ENCODE measurements around the gene GPR139.

GPR139 gene

GRCh38 chr16:20075243-20075642 is 1.6 kb upstream of the GPR139 start:
- TF ChIP-seq MAX (IDR thresholded peaks at IDR 0.05) = no peak
- no peak for TF ChIP-seq CEBPB (IDR thresholded peaks at IDR 0.05)
- no peak for TF ChIP-seq EGR1 (IDR thresholded peaks at IDR 0.05)
- no peak for TF ChIP-seq FOXM1 (IDR thresholded peaks at IDR 0.05; ENCODE audit: borderline replicate concordance, low read depth)
- TF ChIP-seq ZBTB7A (IDR thresholded peaks at IDR 0.05; ENCODE audit: low read depth) = no peak
- no peak for TF ChIP-seq NFIC (IDR thresholded peaks at IDR 0.05)
- TF ChIP-seq REST (IDR thresholded peaks at IDR 0.05; ENCODE audit: low read depth) = no peak
- TF ChIP-seq CREB1 (IDR thresholded peaks at IDR 0.05; ENCODE audit: low read depth) = no peak
- no peak for TF ChIP-seq YY1 (IDR thresholded peaks at IDR 0.05; ENCODE audit: low read depth)
- TF ChIP-seq EP300 (IDR thresholded peaks at IDR 0.05; ENCODE audit: borderline replicate concordance) = no peak
- TF ChIP-seq TEAD4 (IDR thresholded peaks at IDR 0.05) = no peak

- TF ChIP-seq EP300 (IDR thresholded peaks at IDR 0.05; ENCODE audit: borderline replicate concordance) = no peak
- TF ChIP-seq YY1 (IDR thresholded peaks at IDR 0.05; ENCODE audit: low read depth) = no peak
- no peak for TF ChIP-seq USF1 (IDR thresholded peaks at IDR 0.05)
- no peak for TF ChIP-seq MAX (IDR thresholded peaks at IDR 0.05)
- TF ChIP-seq NFIC (IDR thresholded peaks at IDR 0.05) = no peak
- TF ChIP-seq FOXM1 (IDR thresholded peaks at IDR 0.05; ENCODE audit: borderline replicate concordance, low read depth) = no peak
- TF ChIP-seq CREB1 (IDR thresholded peaks at IDR 0.05; ENCODE audit: low read depth) = no peak
- TF ChIP-seq EGR1 (IDR thresholded peaks at IDR 0.05) = no peak
- TF ChIP-seq TEAD4 (IDR thresholded peaks at IDR 0.05) = no peak
- no peak for TF ChIP-seq RAD21 (IDR thresholded peaks at IDR 0.05; ENCODE audit: low read depth)
Observed at GRCh38 chr16:20074099-20074991, 655 bp upstream of the GPR139 start.

GRCh38 chr16:20072874-20073202 is 852 bp downstream of the GPR139 start:
- TF ChIP-seq CREB1 (IDR thresholded peaks at IDR 0.05; ENCODE audit: low read depth) (no peak), EGR1 (IDR thresholded peaks at IDR 0.05) (no peak), CEBPB (IDR thresholded peaks at IDR 0.05) (no peak), TCF12 (IDR thresholded peaks at IDR 0.05; ENCODE audit: low read depth) (no peak), NFIC (IDR thresholded peaks at IDR 0.05) (no peak)

GRCh38 chr16:20072146-20072873 is 1.4 kb downstream of the GPR139 start:
- TF ChIP-seq CEBPB (IDR thresholded peaks at IDR 0.05) = no peak
- no peak for TF ChIP-seq TEAD4 (IDR thresholded peaks at IDR 0.05)
- no peak for TF ChIP-seq EP300 (IDR thresholded peaks at IDR 0.05; ENCODE audit: borderline replicate concordance)
- TF ChIP-seq MAX (IDR thresholded peaks at IDR 0.05) = no peak
- TF ChIP-seq CREB1 (IDR thresholded peaks at IDR 0.05; ENCODE audit: low read depth) = no peak
- no peak for TF ChIP-seq EGR1 (IDR thresholded peaks at IDR 0.05)
- no peak for TF ChIP-seq REST (IDR thresholded peaks at IDR 0.05; ENCODE audit: low read depth)
- no peak for TF ChIP-seq USF1 (IDR thresholded peaks at IDR 0.05)
- TF ChIP-seq NFIC (IDR thresholded peaks at IDR 0.05) = no peak
- TF ChIP-seq FOXM1 (IDR thresholded peaks at IDR 0.05; ENCODE audit: borderline replicate concordance, low read depth) = no peak
- TF ChIP-seq TAF1 (IDR thresholded peaks at IDR 0.05; ENCODE audit: low read depth) = no peak
- no peak for TF ChIP-seq RAD21 (IDR thresholded peaks at IDR 0.05; ENCODE audit: low read depth)

GRCh38 chr16:20064931-20065330 is 8.8 kb downstream of the GPR139 start:
- TF ChIP-seq YY1 (IDR thresholded peaks at IDR 0.05; ENCODE audit: low read depth) = no peak
- no peak for TF ChIP-seq USF1 (IDR thresholded peaks at IDR 0.05)
- no peak for TF ChIP-seq CREB1 (IDR thresholded peaks at IDR 0.05; ENCODE audit: low read depth)
- no peak for TF ChIP-seq NFIC (IDR thresholded peaks at IDR 0.05)
- no peak for TF ChIP-seq REST (IDR thresholded peaks at IDR 0.05; ENCODE audit: low read depth)
- TF ChIP-seq TEAD4 (IDR thresholded peaks at IDR 0.05) = no peak
- no peak for TF ChIP-seq ZBTB7A (IDR thresholded peaks at IDR 0.05; ENCODE audit: low read depth)
- TF ChIP-seq TAF1 (IDR thresholded peaks at IDR 0.05; ENCODE audit: low read depth) = no peak
- no peak for TF ChIP-seq MAX (IDR thresholded peaks at IDR 0.05)
- no peak for TF ChIP-seq RAD21 (IDR thresholded peaks at IDR 0.05; ENCODE audit: low read depth)
- TF ChIP-seq CEBPB (IDR thresholded peaks at IDR 0.05) = no peak
- TF ChIP-seq TCF12 (IDR thresholded peaks at IDR 0.05; ENCODE audit: low read depth) = no peak
- TF ChIP-seq FOXM1 (IDR thresholded peaks at IDR 0.05; ENCODE audit: borderline replicate concordance, low read depth) = no peak

All from Ishikawa (cell line).